OCI-M2 (cell line): Measurements from ENCODE around the gene EML6.

ENCODE experiments used
- DNase-seq: peaks from one replicate; lab custom pipeline; 2025; ENCODE audit not compliant: unreplicated experiment; lab: John Stamatoyannopoulos, UW

EML6 gene

GRCh38 chr2:54907663-54908062 lies 184.2 kb downstream of the EML6 start:
- no peak for DNase-seq

GRCh38 chr2:54908591-54908990 lies 185.1 kb downstream of the EML6 start:
- DNase-seq: no peak

GRCh38 chr2:54909001-54909400 lies 185.5 kb downstream of the EML6 start:
- no peak for DNase-seq

GRCh38 chr2:54912305-54912704 lies 188.8 kb downstream of the EML6 start:
- no peak for DNase-seq

- DNase-seq: no peak
Observed at GRCh38 chr2:54912893-54913292, 189.4 kb downstream of the EML6 start.

- no peak for DNase-seq
Observed at GRCh38 chr2:54914637-54915036, 191.2 kb downstream of the EML6 start.

GRCh38 chr2:54915101-54915500 lies 191.6 kb downstream of the EML6 start:
- DNase-seq: no peak

GRCh38 chr2:54916637-54917036 lies 193.2 kb downstream of the EML6 start:
- no peak for DNase-seq

- no peak for DNase-seq
Observed at GRCh38 chr2:54918647-54919280, 195.3 kb downstream of the EML6 start.

GRCh38 chr2:54920660-54921059 lies 197.2 kb downstream of the EML6 start:
- no peak for DNase-seq

GRCh38 chr2:54924121-54924520 lies 200.7 kb downstream of the EML6 start:
- no peak for DNase-seq

GRCh38 chr2:54925022-54925421 lies 201.6 kb downstream of the EML6 start:
- DNase-seq: no peak

GRCh38 chr2:54927085-54927750 lies 203.8 kb downstream of the EML6 start:
- DNase-seq: no peak

GRCh38 chr2:54927751-54928615 lies 204.5 kb downstream of the EML6 start:
- DNase-seq: no peak

GRCh38 chr2:54928719-54929118 lies 205.3 kb downstream of the EML6 start:
- no peak for DNase-seq

GRCh38 chr2:54931473-54931872 lies 208.0 kb downstream of the EML6 start:
- DNase-seq: no peak

GRCh38 chr2:54935389-54935788 lies 211.9 kb downstream of the EML6 start:
- no peak for DNase-seq

- DNase-seq: no peak
Observed at GRCh38 chr2:54936766-54937165, 213.3 kb downstream of the EML6 start.

GRCh38 chr2:54939446-54940118 lies 216.1 kb downstream of the EML6 start:
- DNase-seq: no peak

- no peak for DNase-seq
Observed at GRCh38 chr2:54940723-54941122, 217.3 kb downstream of the EML6 start.

- no peak for DNase-seq
Observed at GRCh38 chr2:54941248-54941984, 218.0 kb downstream of the EML6 start.
